ENCODE measurements around the gene NCKIPSD.

NCKIPSD gene

GRCh38 chr3:48647714-48648113, 38.0 kb downstream of the NCKIPSD start:
- DNase-seq (ENCODE audit: low read depth, low spot score), result no peak

GRCh38 chr3:48644898-48645760, 40.6 kb downstream of the NCKIPSD start:
- DNase-seq (ENCODE audit: low read depth, low spot score), result no peak

GRCh38 chr3:48642605-48643004, 43.1 kb downstream of the NCKIPSD start:
- DNase-seq (ENCODE audit: low read depth, low spot score), result no peak

DNA sequence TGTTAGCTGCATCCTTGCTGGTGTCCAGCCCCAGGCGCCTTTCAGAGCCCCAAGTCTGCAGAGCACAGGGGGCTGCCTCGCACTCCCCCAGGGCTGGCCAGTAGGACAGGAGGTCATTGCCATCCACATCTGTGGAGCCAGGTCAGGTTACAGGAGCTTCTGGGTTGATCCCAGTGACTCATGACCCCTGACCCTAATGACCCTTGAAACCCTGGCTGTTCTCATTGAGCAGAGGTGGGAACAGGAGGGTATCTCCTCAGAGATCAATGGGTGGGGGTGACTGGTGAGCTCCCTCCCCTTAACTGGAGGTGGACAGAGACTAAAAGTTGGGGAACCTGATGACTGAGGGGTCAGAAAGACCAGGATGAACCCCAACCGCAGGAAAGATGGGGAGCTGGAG, 44.3 kb downstream of the NCKIPSD start:
- DNase-seq (ENCODE audit: low read depth, low spot score), result no peak

DNA sequence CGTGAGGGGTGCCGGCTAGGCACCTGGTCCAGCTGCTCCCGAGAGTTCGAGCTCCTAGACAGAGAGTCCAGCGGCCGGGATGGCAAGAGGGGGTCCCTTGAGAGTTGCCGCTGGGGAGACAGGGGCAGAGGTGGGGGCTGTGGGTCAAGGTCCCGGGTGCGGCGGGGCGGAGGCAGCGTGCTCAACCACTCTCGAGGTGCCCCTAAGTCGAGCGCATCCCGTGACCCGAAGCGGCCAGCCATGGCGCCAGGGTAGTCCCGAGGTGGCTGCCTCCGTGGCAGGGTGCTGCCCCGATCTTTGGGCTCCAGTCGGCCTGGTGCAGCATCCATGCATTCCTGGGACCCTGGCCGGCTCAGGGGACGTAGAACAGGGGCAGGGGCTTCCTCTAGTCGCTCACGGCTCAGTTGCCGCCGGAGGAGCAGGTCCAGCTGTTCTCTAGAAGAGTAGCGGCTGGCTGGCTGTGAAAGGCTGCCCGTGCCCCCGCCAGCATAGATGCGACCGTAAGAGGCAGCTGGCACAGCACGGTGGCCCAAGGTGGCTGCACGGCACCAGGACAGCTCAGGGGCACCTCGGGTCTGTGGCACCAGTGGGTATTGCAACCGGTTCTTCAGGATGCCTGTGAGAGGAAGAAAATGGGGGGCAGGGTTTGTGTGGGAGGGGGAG, 45.6 kb downstream of the NCKIPSD start:
- no peak for DNase-seq (ENCODE audit: low read depth, low spot score)

- DNase-seq (ENCODE audit: low read depth, low spot score), result no peak
Observed at GRCh38 chr3:48637305-48637704, 48.4 kb downstream of the NCKIPSD start.

DNA sequence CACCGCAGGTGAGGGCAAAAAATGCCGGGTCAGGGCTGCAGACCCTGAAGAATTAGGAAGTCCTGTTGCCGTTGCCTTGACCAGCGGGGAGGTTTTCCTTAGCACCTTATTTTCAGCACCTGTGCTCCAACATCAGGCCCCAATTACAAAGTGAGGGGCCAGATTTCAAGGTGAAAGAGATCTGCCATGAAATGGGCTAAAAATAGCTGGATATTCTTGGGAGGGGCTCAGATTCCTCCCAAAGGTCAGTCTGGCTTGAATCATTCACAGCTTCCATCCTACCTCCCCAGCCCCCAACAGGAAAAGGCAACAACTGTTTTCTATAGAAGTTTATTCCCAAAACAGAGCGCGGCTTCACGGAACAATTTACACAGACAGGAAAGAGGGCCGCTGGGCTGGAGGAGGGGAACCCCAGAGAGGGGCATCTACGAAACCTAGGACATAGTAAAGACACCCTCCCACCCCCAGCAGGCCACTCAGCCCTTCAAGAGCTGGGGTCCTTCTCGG, 49.5 kb downstream of the NCKIPSD start:
- DNase-seq (ENCODE audit: low read depth, low spot score), result no peak

- peak; percentile 78 for DNase-seq (ENCODE audit: low read depth, low spot score)
Observed at GRCh38 chr3:48635222-48636021, 50.3 kb downstream of the NCKIPSD start, which contains the start of gene SLC26A6. Gene SLC26A6, minus strand, starts transcription at chr3:48635461. Its CDS starts 68 bp downstream, at chr3:48635393.

- no peak for DNase-seq (ENCODE audit: low read depth, low spot score)
Observed at GRCh38 chr3:48634661-48635221, 51.0 kb downstream of the NCKIPSD start.

DNA sequence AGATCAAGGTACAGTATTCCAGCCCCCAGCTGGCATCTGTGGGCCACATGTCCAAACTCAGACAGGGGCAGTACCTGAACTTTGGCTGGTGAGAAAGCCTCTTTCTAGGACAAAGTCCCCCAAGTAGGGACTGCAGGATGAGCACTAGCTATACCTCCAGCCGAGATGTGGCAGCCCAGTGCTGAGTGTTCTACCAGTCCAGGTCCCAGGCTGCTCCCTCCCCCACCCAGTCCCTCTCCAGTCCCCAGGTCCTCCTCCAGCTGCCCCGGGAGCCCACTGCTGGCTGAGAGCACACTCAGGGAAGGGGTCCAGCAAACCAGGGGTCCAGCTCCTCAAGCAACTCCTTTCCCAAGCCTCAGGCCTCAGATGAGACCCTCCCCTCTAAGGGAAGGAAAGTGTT, 52.0 kb downstream of the NCKIPSD start:
- DNase-seq (ENCODE audit: low read depth, low spot score), result no peak

- DNase-seq (ENCODE audit: low read depth, low spot score), result no peak
Observed at GRCh38 chr3:48633256-48633655, 52.5 kb downstream of the NCKIPSD start.

- DNase-seq (ENCODE audit: low read depth, low spot score), result no peak
Observed at GRCh38 chr3:48631516-48632448, 53.9 kb downstream of the NCKIPSD start.

GRCh38 chr3:48630833-48631232, 54.9 kb downstream of the NCKIPSD start:
- DNase-seq (ENCODE audit: low read depth, low spot score), result no peak

GRCh38 chr3:48630407-48630806, 55.3 kb downstream of the NCKIPSD start:
- no peak for DNase-seq (ENCODE audit: low read depth, low spot score)

GRCh38 chr3:48629894-48630293, 55.8 kb downstream of the NCKIPSD start:
- no peak for DNase-seq (ENCODE audit: low read depth, low spot score)

DNA sequence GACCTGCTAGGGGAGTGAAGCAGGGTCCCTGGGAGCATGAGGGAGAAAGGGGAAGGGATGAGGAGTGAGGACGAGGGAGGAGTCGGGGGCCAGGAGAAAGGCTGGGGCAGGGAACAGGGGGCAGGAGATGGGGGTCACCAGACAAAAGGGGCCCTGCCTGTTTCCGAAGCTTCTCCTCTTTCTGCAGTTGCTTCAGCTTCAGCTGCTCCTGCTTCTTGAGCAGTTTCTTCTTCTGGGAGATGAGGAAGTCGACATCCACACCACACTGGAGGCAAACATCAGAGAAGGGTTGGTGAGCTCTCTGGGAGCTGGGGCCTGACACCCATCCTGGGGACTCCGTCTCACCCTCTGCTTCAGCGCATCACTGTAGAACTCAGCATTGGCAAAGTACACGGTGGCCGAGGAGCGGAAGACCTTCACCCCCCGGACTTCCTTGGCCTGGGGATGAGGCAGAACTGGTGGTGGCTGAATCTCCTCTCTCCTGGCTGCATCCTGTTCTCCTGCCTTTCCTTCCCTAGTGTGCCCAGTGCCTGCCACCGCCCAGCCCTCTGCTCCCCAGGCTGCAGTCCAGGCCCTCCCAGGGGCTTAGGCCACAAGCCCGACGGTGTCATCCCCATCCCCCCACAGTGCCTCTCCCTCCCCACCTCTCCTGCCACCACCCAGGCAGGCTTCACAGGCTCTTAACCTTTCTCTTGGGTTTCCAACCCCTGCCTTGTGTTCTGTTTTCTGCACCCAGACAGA, 57.3 kb downstream of the NCKIPSD start:
- no peak for DNase-seq (ENCODE audit: low read depth, low spot score)

GRCh38 chr3:48625600-48625999, 60.1 kb downstream of the NCKIPSD start:
- DNase-seq (ENCODE audit: low read depth, low spot score), result no peak

DNA sequence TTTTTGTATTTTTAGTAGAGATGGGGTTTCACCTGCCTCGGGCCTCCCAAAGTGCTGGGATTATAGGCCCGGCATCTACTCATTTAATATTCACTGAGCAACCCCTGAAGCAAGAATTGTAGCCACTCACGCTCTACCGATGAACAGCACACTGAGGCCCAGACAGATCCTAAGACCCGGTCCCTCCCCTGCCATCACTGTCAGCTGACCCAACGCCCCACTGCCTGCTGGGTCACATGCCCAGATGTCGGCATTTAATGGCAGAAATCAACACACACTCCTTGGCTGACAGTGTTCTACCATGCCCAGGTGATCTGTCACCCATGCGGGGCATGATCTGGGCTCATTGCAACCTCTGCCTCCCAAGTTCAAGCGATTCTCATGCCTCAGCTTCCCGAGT, 60.9 kb downstream of the NCKIPSD start:
- no peak for DNase-seq (ENCODE audit: low read depth, low spot score)

- DNase-seq (ENCODE audit: low read depth, low spot score), result no peak
Observed at GRCh38 chr3:48623851-48624547, 61.7 kb downstream of the NCKIPSD start.

All from iPS DF 19.7 (cell line).